Measurements from ENCODE around the gene HPS3. TPM values are rescaled to one million over a fixed set of nuclear protein-coding genes. Genes with fewer than 3 reads are reported as not detected.

The HPS3 gene
- polyA plus RNA-seq, 2 of the 4 experiments (the other 2 are of a cell fraction): 28.4 to 48.0 TPM

DNA sequence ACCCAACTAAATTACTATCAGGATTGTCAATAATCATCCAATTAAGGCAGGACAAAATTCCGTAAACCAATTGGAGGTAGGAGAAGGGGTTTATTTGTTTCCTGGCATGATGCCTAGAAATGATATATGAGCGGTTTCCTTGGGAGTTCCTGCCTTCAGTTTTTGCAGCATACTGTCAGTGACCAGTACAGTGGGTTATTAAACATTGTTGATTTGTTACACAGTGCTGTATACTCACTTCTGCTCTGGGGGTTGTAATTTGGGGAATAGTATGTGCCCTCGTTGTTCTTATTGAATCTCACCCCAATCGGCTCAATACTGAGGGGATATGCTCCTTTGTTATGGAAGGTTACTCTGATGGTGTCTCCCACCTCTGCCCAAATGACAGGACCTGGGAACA, 70.0 kb downstream of the HPS3 start:
- Histone ChIP-seq H3K4me1 (0 out of 3 replicates have a peak, but pooled peaks cover 3% of the 10 kb centered on the region), H3K4me3 (no peak overlapping the region), H3K9me3 (no peaks in the 10 kb centered on the region), H3K4me2 (no peak overlapping the region), H3K27ac (no peak overlapping the region)
- no peak for DNase-seq (ENCODE audit: low read depth in 1 of 2, low spot score in 1 of 2)
- ATAC-seq: no peak
- 79% methylated on average over 4 of the region's 4 CpGs for WGBS (ENCODE audit: missing lambda C conversion rate)
- TF ChIP-seq RNF2 (IDR thresholded peaks at IDR 0.05; ENCODE audit: borderline replicate concordance, low read depth) (no peak), JUNB (IDR thresholded peaks at IDR 0.05) (no peak), E2F6 (IDR thresholded peaks at IDR 0.05; ENCODE audit: borderline replicate concordance, low read depth) (no peak), ZC3H11A (IDR thresholded peaks at IDR 0.05) (no peak), ZSCAN20 (CRISPR knock-in tag; IDR thresholded peaks at IDR 0.05) (no peak), MAFK (IDR thresholded peaks at IDR 0.05; ENCODE audit: partially characterized antibody) (no peak), MAZ (IDR thresholded peaks at IDR 0.05; ENCODE audit: borderline replicate concordance, low read depth, low read length) (no peak), ESRRA (IDR thresholded peaks at IDR 0.05; ENCODE audit: borderline replicate concordance, low read length) (no peak), HOXB13 (CRISPR knock-in tag; IDR thresholded peaks at IDR 0.05; ENCODE audit: low read depth) (no peak), KDM5A (IDR thresholded peaks at IDR 0.05) (no peak), ATOH8 (CRISPR knock-in tag; IDR thresholded peaks at IDR 0.05; ENCODE audit: low read depth) (no peak), CHD2 (IDR thresholded peaks at IDR 0.05; ENCODE audit: low read length, partially characterized antibody) (no peak), TFCP2L1 (CRISPR knock-in tag; IDR thresholded peaks at IDR 0.05) (no peak), RCOR1 (IDR thresholded peaks at IDR 0.05; ENCODE audit: low read depth, low read length) (no peak), ELK1 (IDR thresholded peaks at IDR 0.05; ENCODE audit: low read depth, low read length) (no peak), GATA3 (IDR thresholded peaks at IDR 0.05; ENCODE audit: borderline replicate concordance) (no peak), CHD4 (IDR thresholded peaks at IDR 0.05; ENCODE audit: borderline replicate concordance) (no peak)
- TF ChIP-seq, protein P1, sequence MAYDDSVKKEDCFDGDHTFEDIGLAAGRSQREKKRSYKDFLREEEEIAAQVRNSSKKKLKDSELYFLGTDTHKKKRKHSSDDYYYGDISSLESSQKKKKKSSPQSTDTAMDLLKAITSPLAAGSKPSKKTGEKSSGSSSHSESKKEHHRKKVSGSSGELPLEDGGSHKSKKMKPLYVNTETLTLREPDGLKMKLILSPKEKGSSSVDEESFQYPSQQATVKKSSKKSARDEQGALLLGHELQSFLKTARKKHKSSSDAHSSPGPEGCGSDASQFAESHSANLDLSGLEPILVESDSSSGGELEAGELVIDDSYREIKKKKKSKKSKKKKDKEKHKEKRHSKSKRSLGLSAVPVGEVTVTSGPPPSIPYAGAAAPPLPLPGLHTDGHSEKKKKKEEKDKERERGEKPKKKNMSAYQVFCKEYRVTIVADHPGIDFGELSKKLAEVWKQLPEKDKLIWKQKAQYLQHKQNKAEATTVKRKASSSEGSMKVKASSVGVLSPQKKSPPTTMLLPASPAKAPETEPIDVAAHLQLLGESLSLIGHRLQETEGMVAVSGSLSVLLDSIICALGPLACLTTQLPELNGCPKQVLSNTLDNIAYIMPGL (CRISPR knock-in tag; IDR thresholded peaks at IDR 0.05; ENCODE audit: borderline replicate concordance): no peak
- TF ChIP-seq, protein P2, sequence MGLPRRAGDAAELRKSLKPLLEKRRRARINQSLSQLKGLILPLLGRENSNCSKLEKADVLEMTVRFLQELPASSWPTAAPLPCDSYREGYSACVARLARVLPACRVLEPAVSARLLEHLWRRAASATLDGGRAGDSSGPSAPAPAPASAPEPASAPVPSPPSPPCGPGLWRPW (IDR thresholded peaks at IDR 0.05): no peak
- FAIRE-seq: no peak
- POLR2A ChIA-PET: no interaction called here
- CTCF ChIA-PET: interaction anchor here (1.1 to 1.4 kb wide), 2 partner anchors 9 to 10 kb away, joined by 3 to 4 read pairs; no protein-coding TSS in a partner anchor

DNA sequence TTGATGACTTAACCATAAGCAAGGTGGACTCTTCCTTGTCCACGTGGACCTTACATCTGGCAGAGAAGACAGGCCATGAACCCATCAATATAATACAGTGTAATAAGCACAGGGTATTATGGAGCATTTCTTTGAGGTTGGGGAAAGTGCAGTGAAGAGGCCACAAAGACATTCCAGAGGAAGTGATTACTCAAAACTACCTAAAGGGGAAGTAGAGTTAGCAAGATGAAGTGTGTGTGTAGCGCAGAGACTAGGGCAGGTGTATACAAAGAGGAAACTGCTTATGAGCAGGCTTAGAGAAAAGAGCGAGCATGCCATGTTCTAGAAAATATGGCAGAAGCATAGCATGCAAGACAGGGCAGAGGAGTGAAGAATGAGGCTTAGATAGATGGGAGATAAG, 74.3 kb downstream of the HPS3 start:
- ChIA-PET POLR2A (no interaction called here), CTCF (no interaction called here)
- H3K4me1 ChIP-seq: 0 out of 3 replicates have a peak, but pooled peaks cover 3% of the 10 kb centered on the region
- FAIRE-seq (no peak), DNase-seq (ENCODE audit: low read depth in 1 of 2, low spot score in 1 of 2) (no peak), ATAC-seq (no peak; a peak in 1 of 6 replicates)
- no peaks in the 10 kb centered on the region for H3K9me3 ChIP-seq
- WGBS (ENCODE audit: missing lambda C conversion rate): 79% methylated on average over 3 of the region's 3 CpGs
- H3K4me3 ChIP-seq: no peak overlapping the region
- no peak overlapping the region for H3K27ac ChIP-seq
- H3K4me2 ChIP-seq: no peak overlapping the region
- TF ChIP-seq RARB (CRISPR knock-in tag; IDR thresholded peaks at IDR 0.05) (no peak), POLR2AphosphoS2 (conservative IDR thresholded peaks at IDR 0.05; ENCODE audit: low read length) (no peak), E2F6 (IDR thresholded peaks at IDR 0.05; ENCODE audit: borderline replicate concordance, low read depth) (no peak), USF2 (IDR thresholded peaks at IDR 0.05) (no peak), EP300 (IDR thresholded peaks at IDR 0.05) (no peak), POLR2A (IDR thresholded peaks at IDR 0.05; ENCODE audit: low read length) (no peak), TP53 (CRISPR knock-in tag; IDR thresholded peaks at IDR 0.05) (no peak), TFCP2L1 (CRISPR knock-in tag; IDR thresholded peaks at IDR 0.05) (no peak), FOXS1 (CRISPR knock-in tag; IDR thresholded peaks at IDR 0.05) (no peak), HOXA7 (CRISPR knock-in tag; IDR thresholded peaks at IDR 0.05) (no peak), ATOH8 (CRISPR knock-in tag; IDR thresholded peaks at IDR 0.05; ENCODE audit: low read depth) (no peak), JUN (IDR thresholded peaks at IDR 0.05) (no peak), KDM5A (IDR thresholded peaks at IDR 0.05) (no peak), EHMT2 (IDR thresholded peaks at IDR 0.05; ENCODE audit: low read depth) (no peak)
- TF ChIP-seq, protein P2 (IDR thresholded peaks at IDR 0.05): no peak
